ENCODE measurements around the gene GAST. TPM values are rescaled to one million over a fixed set of nuclear protein-coding genes. Genes with fewer than 3 reads are reported as not detected.

Gene GAST
- total RNA-seq (2022; extraction: Qiagen RNA extraction) = 0.44 to 0.49 TPM in 2 of 5 replicates, not detected in the others

GRCh38 chr17:41711669-41712400 is at the start of gene GAST:
GAST (plus strand) TSS chr17:41712331; CDS start chr17:41715437, 3,106 bp downstream.

GRCh38 chr17:41688641-41689496 is 23.3 kb upstream of the GAST start, which contains the start of gene EIF1:
EIF1 (plus strand) TSS chr17:41688885; CDS start chr17:41689039, 154 bp downstream.

GRCh38 chr17:41734139-41734948 is 22.2 kb downstream of the GAST start, which contains the start of gene HAP1:
HAP1 (minus strand) TSS chr17:41734643; CDS start chr17:41734634, 9 bp downstream.

Other genes with a start within 250 kb of the GAST start
- 0.07 TPM in 2 of 5 replicates, not detected in the others for gene KRT32, start 244.9 kb upstream of the GAST start, total RNA-seq (2022; extraction: Qiagen RNA extraction)
- not detected in 5 replicates for gene KRT35, start 231.2 kb upstream of the GAST start, total RNA-seq (2022; extraction: Qiagen RNA extraction)
- not detected in 5 replicates for gene KRT36, start 222.4 kb upstream of the GAST start, total RNA-seq (2022; extraction: Qiagen RNA extraction)
- gene KRT13, start 206.7 kb upstream of the GAST start, total RNA-seq (2022; extraction: Qiagen RNA extraction) = 0.12 to 0.41 TPM (median 0.37 TPM) in 5 replicates
- gene KRT15, start 193.4 kb upstream of the GAST start, total RNA-seq (2022; extraction: Qiagen RNA extraction) = 2.9 to 4.6 TPM (median 3.5 TPM) in 5 replicates
- gene KRT19, start 184.0 kb upstream of the GAST start, total RNA-seq (2022; extraction: Qiagen RNA extraction) = 37.8 to 59.9 TPM (median 49.0 TPM) in 5 replicates
- not detected in 5 replicates for gene KRT9, start 140.3 kb upstream of the GAST start, total RNA-seq (2022; extraction: Qiagen RNA extraction)
- gene KRT14, start 125.4 kb upstream of the GAST start, total RNA-seq (2022; extraction: Qiagen RNA extraction) = 0.18 to 0.34 TPM in 2 of 5 replicates, not detected in the others
- 0.62 to 1.2 TPM (median 1.0 TPM) in 5 replicates for gene KRT16, start 99.6 kb upstream of the GAST start, total RNA-seq (2022; extraction: Qiagen RNA extraction)
- gene KRT17, start 87.8 kb upstream of the GAST start, total RNA-seq (2022; extraction: Qiagen RNA extraction) = 0.66 to 1.0 TPM (median 0.83 TPM) in 5 replicates
- 1,203 to 1,690 TPM (median 1,363 TPM) in 5 replicates for gene EIF1, start 23.4 kb upstream of the GAST start, total RNA-seq (2022; extraction: Qiagen RNA extraction)
- gene HAP1, start 22.3 kb downstream of the GAST start, total RNA-seq (2022; extraction: Qiagen RNA extraction) = 1.1 to 1.7 TPM (median 1.4 TPM) in 5 replicates
- gene JUP, start 74.4 kb downstream of the GAST start, total RNA-seq (2022; extraction: Qiagen RNA extraction) = 85.1 to 127 TPM (median 113 TPM) in 5 replicates
- gene P3H4, start 99.6 kb downstream of the GAST start, total RNA-seq (2022; extraction: Qiagen RNA extraction) = 25.6 to 36.5 TPM (median 33.6 TPM) in 5 replicates
- gene FKBP10, start 100.7 kb downstream of the GAST start, total RNA-seq (2022; extraction: Qiagen RNA extraction) = 84.8 to 112 TPM (median 102 TPM) in 5 replicates
- 102 to 111 TPM (median 106 TPM) in 5 replicates for gene NT5C3B, start 123.9 kb downstream of the GAST start, total RNA-seq (2022; extraction: Qiagen RNA extraction)
- gene KLHL10, start 125.5 kb downstream of the GAST start, total RNA-seq (2022; extraction: Qiagen RNA extraction) = 0.10 to 0.18 TPM (median 0.12 TPM) in 3 of 5 replicates, not detected in the others
- gene KLHL11, start 153.1 kb downstream of the GAST start, total RNA-seq (2022; extraction: Qiagen RNA extraction) = 2.0 to 3.0 TPM (median 2.9 TPM) in 5 replicates
- 244 to 274 TPM (median 269 TPM) in 5 replicates for gene ACLY, start 206.6 kb downstream of the GAST start, total RNA-seq (2022; extraction: Qiagen RNA extraction)
- gene ODAD4, start 218.3 kb downstream of the GAST start, total RNA-seq (2022; extraction: Qiagen RNA extraction) = 1.2 to 1.8 TPM (median 1.4 TPM) in 5 replicates

Data from A549 treated with Mapracorat at 1 μM for 4 hours (cell line).